ENCODE data around the gene RGS9.
A peak's percentile ranks its signal among the peaks of the same experiment; 100 is the strongest.

The RGS9 gene

DNA sequence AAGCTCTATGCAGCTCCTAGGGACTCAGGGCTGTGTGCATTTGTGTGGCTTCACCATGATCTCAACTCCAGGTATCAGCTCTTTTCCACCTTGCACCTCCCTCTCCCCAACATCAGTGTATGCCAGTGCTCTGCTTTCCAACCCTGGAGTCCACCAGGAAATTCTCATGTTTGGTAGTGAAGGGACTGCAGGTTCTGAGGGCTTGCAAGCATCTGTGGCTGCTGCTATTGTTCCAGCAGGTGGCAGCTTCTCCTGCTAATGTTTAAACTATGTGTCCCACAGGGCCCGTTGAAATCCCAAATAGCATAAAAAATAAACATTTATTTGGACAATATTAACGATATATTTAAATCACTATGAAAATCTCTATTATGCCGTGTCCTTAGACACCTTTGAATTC lies 82.0 kb downstream of the RGS9 start:
- no peak for DNase-seq (ENCODE audit: low spot score)

GRCh38 chr17:65219707-65220106 lies 82.5 kb downstream of the RGS9 start:
- DNase-seq (ENCODE audit: low spot score), result no peak

GRCh38 chr17:65220732-65221131 lies 83.6 kb downstream of the RGS9 start:
- DNase-seq (ENCODE audit: low spot score), result no peak

GRCh38 chr17:65222214-65222738 lies 85.1 kb downstream of the RGS9 start:
- no peak for DNase-seq (ENCODE audit: low spot score)

- DNase-seq (ENCODE audit: low spot score), result no peak
These were observed 87.9 kb downstream of the RGS9 start for GRCh38 chr17:65225061-65225460.

- no peak for DNase-seq (ENCODE audit: low spot score)
These were observed 89.1 kb downstream of the RGS9 start for GRCh38 chr17:65226227-65226626.

GRCh38 chr17:65227637-65228036 lies 90.5 kb downstream of the RGS9 start:
- DNase-seq (ENCODE audit: low spot score), result peak; percentile 50

DNA sequence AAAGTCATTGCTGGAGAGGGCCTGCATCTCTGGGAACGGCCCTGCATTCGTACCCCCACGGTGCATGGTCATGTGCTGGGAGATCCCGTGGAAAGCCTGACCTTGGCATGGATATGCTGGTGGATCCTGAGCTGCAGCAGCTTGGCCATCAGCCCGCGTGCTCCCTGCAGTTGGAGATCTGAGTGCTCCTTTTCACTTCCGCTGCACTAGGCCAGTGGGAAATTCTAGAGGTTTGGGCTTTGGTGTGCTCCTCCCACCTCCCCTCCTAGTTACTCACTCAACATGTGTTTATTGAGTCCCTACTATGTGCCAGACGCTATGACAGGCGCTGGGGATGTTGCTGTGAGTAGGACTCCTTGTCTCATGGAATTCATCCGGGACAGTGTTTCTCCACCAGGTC lies 91.1 kb downstream of the RGS9 start:
- DNase-seq (ENCODE audit: low spot score), result no peak

GRCh38 chr17:65228734-65229620 lies 91.8 kb downstream of the RGS9 start:
- peak; percentile 73 for DNase-seq (ENCODE audit: low spot score)

- DNase-seq (ENCODE audit: low spot score), result peak; percentile 30
These were observed 92.4 kb downstream of the RGS9 start for GRCh38 chr17:65229621-65229995.

DNA sequence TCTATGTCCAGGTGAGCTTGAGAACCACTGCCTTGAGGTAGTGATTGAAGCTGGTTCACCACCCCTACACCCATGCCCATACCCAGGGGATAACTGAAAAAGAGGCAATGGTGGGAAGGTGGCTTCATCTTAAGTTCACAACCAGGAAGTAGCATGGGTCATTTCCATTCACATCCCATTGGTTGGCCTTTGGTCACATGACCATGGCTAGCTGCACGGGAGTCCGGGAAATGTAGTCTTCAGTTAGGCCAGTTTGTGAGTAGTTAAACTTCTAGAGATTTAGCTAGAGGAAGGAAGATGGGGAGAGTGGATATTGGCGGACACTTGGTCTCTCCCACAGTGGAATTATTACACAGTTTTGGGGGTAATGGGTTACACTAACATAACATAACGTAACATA lies 92.9 kb downstream of the RGS9 start:
- no peak for DNase-seq (ENCODE audit: low spot score)

- no peak for DNase-seq (ENCODE audit: low spot score)
These were observed 93.9 kb downstream of the RGS9 start for GRCh38 chr17:65231086-65231485.

- peak; percentile 85 for DNase-seq (ENCODE audit: low spot score)
These were observed 94.6 kb downstream of the RGS9 start for GRCh38 chr17:65231662-65232335.

- no peak for DNase-seq (ENCODE audit: low spot score)
These were observed 98.1 kb downstream of the RGS9 start for GRCh38 chr17:65235284-65235683.

DNA sequence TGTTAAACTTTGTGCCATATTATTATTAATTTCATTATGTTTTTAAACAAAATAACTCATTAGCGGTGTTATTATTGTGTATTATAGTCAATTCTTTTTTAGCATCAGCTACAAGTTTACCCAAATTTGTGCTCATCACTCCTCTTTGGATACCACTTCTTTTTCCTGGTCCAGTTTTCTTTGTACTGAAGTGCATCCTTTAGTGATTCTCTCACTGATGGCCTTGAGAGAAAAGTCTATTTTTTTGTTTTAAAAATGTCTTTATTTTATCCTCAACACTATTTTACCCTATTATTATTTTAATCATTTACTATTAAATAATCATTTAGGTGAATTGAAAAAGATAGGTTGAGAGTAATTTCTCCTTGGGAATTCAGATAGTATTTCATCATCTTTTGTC lies 99.2 kb downstream of the RGS9 start:
- DNase-seq (ENCODE audit: low spot score), result no peak

DNA sequence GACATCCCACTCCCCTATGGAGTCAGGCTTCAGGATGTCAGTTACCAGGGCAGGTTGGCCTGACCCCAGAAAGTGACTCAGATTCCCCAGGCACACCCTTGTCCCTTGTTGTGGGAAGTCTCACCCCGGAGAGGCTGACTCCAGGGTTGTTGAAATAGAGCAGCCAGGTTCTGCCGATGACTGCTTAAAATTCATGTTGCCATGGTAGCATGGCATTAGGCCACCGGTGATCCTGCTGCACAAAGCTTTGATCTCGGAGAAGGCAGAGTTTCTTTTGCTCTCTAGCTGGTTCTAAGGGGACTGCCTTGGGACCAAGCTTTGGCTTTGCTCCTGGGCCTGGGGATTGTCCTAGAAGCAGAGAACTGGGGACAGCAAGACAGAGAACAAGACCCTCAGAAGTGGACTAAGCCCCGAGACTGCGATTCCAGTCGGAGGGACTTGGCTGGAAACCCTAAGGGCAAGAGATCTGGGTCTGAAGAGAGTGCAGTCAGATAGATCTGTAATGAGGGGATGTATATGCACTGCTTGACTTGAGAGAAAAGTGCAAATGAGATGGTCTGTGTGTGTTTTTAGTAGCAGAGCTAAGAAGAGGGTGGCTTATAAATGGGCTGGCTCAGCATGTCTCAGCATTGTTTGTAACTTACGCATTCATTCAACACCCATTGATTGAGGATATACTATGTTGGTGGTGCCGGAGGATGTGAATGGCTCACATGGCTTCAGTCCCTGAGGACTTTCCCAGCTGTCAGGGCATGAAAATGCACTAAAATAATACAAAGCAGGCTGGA lies 106.9 kb downstream of the RGS9 start:
- peak; percentile 44 for DNase-seq (ENCODE audit: low spot score)

DNA sequence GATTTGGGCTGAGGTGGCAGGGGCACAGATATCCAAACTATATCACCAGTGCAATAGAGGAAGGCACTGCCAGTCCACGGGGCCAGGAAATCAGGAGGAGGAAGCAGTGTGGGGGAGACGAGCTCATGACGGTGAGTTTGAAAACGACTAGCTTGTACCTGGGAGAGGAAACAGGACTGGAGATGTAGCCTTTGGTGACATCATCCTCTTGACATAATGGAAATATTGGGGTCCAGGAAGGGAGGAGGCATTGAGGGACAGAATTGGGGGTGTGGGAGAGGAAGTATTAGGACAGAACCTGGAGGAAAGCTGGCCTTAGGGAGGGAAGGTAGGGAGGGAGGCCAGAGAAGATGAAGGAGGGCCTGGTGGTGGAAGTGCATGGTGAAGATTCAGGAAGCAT lies 109.1 kb downstream of the RGS9 start:
- DNase-seq (ENCODE audit: low spot score), result no peak

- DNase-seq (ENCODE audit: low spot score), result no peak
These were observed 112.6 kb downstream of the RGS9 start for GRCh38 chr17:65249774-65250173.

GRCh38 chr17:65254166-65254565 lies 117.0 kb downstream of the RGS9 start:
- DNase-seq (ENCODE audit: low spot score), result no peak

DNA sequence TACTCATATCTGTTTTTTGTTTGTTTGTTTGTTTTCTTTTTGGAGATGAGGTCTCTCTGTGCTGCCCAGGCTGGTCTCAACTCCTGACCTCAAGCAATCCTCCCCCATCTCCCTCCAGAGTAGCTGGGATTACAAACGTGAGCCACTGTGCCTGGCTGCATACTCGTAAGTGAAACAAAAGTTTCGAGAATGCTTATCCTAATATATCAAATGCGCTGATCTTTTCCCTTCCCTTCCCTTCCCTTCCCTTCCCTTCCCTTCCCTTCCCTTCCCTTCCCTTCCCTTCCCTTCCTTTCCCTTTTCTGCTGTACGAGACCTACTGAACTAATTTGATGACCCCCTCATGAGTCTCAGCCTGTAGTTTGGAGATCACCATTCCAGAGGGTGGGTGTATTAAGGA lies 122.1 kb downstream of the RGS9 start:
- DNase-seq (ENCODE audit: low spot score), result no peak

DNA sequence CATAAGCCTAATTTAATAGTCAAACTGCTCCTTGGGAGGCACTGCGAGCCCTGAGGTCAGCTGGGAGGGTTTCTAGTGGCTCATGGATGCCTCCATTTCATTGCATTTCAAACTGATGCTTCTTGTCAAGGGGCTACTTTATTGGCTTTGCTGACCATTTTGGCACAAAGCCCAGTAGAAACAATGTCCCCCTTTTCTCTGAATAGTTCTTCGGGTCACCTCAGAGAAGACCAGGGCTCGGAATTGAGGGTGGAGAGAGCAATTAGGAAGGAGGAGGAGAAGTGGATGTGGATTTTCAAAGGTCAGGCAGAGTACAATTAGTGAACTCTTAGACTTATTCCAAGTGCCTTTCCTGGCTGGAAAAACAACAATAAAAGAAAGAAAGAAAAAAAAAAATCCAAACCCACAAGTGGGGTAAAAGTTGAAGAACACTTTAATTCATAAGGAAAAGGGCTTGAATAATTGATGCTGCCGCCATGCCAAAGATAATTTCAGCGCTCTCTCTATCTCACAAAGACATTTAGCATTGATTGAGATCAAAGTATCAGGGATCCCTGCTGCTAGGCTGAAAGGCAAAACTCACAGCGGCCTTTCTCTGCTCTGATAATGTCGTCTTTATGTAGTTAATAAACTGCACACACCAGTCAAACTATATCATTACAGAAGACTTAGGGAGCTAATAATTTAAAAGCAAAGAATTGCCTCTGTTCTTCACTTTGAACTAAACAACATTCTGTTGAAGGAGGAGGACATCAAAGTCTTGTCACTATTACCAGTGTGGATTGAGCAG lies 122.7 kb downstream of the RGS9 start:
- DNase-seq (ENCODE audit: low spot score), result no peak

DNA sequence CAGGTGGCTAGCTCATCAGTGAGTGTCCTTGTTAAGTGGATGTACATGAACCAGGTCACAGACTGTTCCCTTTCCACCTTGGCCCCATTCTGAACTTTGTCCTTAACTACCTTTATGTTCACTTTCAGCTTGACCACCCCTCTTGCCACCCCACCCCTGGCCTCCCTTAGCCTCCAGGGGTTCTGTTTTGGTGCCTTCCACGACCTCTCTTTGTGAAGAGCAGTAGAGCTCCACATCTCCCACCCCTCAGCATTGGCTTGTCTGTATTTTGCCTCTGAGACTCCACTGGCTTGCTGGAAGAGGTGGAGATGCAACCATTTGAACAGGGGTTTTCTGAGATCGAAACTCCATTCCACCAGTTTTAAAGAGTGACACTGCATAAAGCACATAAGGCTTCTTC lies 123.5 kb downstream of the RGS9 start:
- DNase-seq (ENCODE audit: low spot score), result no peak
